HepG2 (cell line): ENCODE results near the gene ZNF783. TPM values are rescaled to one million over a fixed set of nuclear protein-coding genes. Genes with fewer than 3 reads are reported as not detected.
A peak's percentile ranks its signal among the peaks of the same experiment; 100 is the strongest.

ENCODE experiments used
- ELF4 ChIP-seq: sonication (generic); formaldehyde crosslinking; IDR thresholded peaks from 2 replicates; pipeline ENCODE4 v1.5.0; 2020; ENCODE audit warnings: missing genetic modification reagents, mild to moderate bottlenecking, moderate library complexity, borderline replicate concordance
- ETV5 ChIP-seq: IDR thresholded peaks from 2 replicates; pipeline ENCODE4 v1.6.1; 2018; ENCODE audit warnings: missing biosample characterization, missing genetic modification reagents, inconsistent platforms, borderline replicate concordance
- GATAD1 ChIP-seq: IDR thresholded peaks from 2 replicates; pipeline ENCODE4 v1.6.1; 2016; ENCODE audit warnings: missing genetic modification reagents, missing compliant biosample characterization
- KDM6A ChIP-seq: IDR thresholded peaks from 2 replicates; pipeline ENCODE4 v1.6.1; 2016; ENCODE audit warnings: low read depth
- KMT2B ChIP-seq: IDR thresholded peaks from 2 replicates; pipeline ENCODE4 v1.6.1; 2016; ENCODE audit warnings: missing genetic modification reagents, missing compliant biosample characterization
- MTF1 ChIP-seq: sonication (generic); formaldehyde crosslinking; IDR thresholded peaks from 2 replicates; pipeline ENCODE4 v1.5.0; 2020; ENCODE audit warnings: missing genetic modification reagents
- PCBP1 ChIP-seq: fragments of 200-400 bp; formaldehyde crosslinking; IDR thresholded peaks from 2 replicates; pipeline ENCODE4 v1.6.1; 2017; ENCODE audit warnings: mild to moderate bottlenecking, low read depth, low read length, borderline replicate concordance
- U2AF2 ChIP-seq: fragments of 200-400 bp; formaldehyde crosslinking; IDR thresholded peaks from 2 replicates; pipeline ENCODE4 v1.6.1; 2017; ENCODE audit warnings: low read depth, mild to moderate bottlenecking, low read length
- YEATS4 ChIP-seq: sonication (generic); formaldehyde crosslinking; IDR thresholded peaks from 2 replicates; pipeline ENCODE4 v1.4.0; 2020; ENCODE audit warnings: missing genetic modification reagents, borderline replicate concordance
- ZFP82 ChIP-seq: sonication (generic); formaldehyde crosslinking; IDR thresholded peaks from 2 replicates; pipeline ENCODE4 v1.5.1; 2020; ENCODE audit warnings: mild to moderate bottlenecking, missing genetic modification reagents, borderline replicate concordance
- ZFP90 ChIP-seq: sonication (generic); formaldehyde crosslinking; IDR thresholded peaks from 2 replicates; pipeline ENCODE4 v1.8.0; 2022; ENCODE audit warnings: missing genetic modification reagents, mild to moderate bottlenecking, inconsistent platforms, borderline replicate concordance
- ZNF230 ChIP-seq: sonication (generic); formaldehyde crosslinking; IDR thresholded peaks from 2 replicates; pipeline ENCODE4 v1.4.0; 2020; ENCODE audit warnings: mild to moderate bottlenecking, missing genetic modification reagents
- ZNF3 ChIP-seq: IDR thresholded peaks from 2 replicates; pipeline ENCODE4 v1.7.0; 2017; ENCODE audit warnings: inconsistent platforms
- ZNF329 ChIP-seq: sonication (generic); formaldehyde crosslinking; IDR thresholded peaks from 2 replicates; pipeline ENCODE4 v1.9.0; 2021; ENCODE audit warnings: low read depth, mild to moderate bottlenecking, missing genetic modification reagents
- ZNF572 ChIP-seq: sonication (generic); formaldehyde crosslinking; IDR thresholded peaks from 2 replicates; pipeline ENCODE4 v1.5.1; 2020; ENCODE audit warnings: mild to moderate bottlenecking, missing genetic modification reagents
- ZNF614 ChIP-seq: IDR thresholded peaks from 2 replicates; pipeline ENCODE4 v1.6.1; 2018; ENCODE audit warnings: missing biosample characterization, missing genetic modification reagents, inconsistent platforms, borderline replicate concordance
- polyA plus RNA-seq, 8 experiments: library from polyadenylated mRNA; depleted of rRNA in 3 of 8; stranded (reverse) in 7 of 8; unstranded in 1 of 8; fragments of >200 nt; fragmentation: Illumina TruSeq in 4 of 8; extraction: Trizol in 4 of 8; gene quantifications; 2 replicates each; pipeline versions ENCODE4 v1.2.1 to v1.2.3, GENCODE V29; 2011 to 2016; ENCODE audit warnings: low read depth in 4 of 8, missing spikeins in 1 of 8, mixed read lengths in 1 of 8; ENCODE audit not compliant: insufficient read depth in 1 of 8
- total RNA-seq, 5 experiments: library from RNA; depleted of rRNA; stranded (reverse); fragments of >200 nt; fragmentation: Illumina TruSeq; extraction: Trizol; gene quantifications; 2 replicates each; pipeline ENCODE4 v1.2.3, GENCODE V29; 2016; ENCODE audit warnings: low read depth in 1 of 5
- TF ChIP-seq, protein P1 (sequence below): sonication (generic); formaldehyde crosslinking; IDR thresholded peaks from 2 replicates; pipeline ENCODE4 v1.4.0; 2020; ENCODE audit warnings: missing genetic modification reagents, borderline replicate concordance
- TF ChIP-seq, protein P2 (sequence below): IDR thresholded peaks from 2 replicates; pipeline ENCODE4 v1.6.1; 2016; ENCODE audit warnings: missing compliant biosample characterization, missing genetic modification reagents, borderline replicate concordance
- TF ChIP-seq, protein P3 (sequence below): sonication (generic); formaldehyde crosslinking; IDR thresholded peaks from 2 replicates; pipeline ENCODE4 v1.5.0; 2020; ENCODE audit warnings: mild to moderate bottlenecking, missing genetic modification reagents, borderline replicate concordance
- TF ChIP-seq, protein P4 (sequence below): sonication (generic); formaldehyde crosslinking; IDR thresholded peaks from 2 replicates; pipeline ENCODE4 v1.8.1; 2023; ENCODE audit warnings: mild to moderate bottlenecking, moderate library complexity, missing genetic modification reagents
- TF ChIP-seq, protein P5 (sequence below): sonication (generic); formaldehyde crosslinking; IDR thresholded peaks from 2 replicates; pipeline ENCODE4 v1.8.0; 2023; ENCODE audit warnings: mild to moderate bottlenecking, missing genetic modification reagents

ZNF783 gene
- total and polyA plus RNA-seq, 2 of the 13 experiments (the other 11 are each of a cell fraction or from before 2014, with no cell fraction given) = 4.1 to 5.2 TPM

DNA sequence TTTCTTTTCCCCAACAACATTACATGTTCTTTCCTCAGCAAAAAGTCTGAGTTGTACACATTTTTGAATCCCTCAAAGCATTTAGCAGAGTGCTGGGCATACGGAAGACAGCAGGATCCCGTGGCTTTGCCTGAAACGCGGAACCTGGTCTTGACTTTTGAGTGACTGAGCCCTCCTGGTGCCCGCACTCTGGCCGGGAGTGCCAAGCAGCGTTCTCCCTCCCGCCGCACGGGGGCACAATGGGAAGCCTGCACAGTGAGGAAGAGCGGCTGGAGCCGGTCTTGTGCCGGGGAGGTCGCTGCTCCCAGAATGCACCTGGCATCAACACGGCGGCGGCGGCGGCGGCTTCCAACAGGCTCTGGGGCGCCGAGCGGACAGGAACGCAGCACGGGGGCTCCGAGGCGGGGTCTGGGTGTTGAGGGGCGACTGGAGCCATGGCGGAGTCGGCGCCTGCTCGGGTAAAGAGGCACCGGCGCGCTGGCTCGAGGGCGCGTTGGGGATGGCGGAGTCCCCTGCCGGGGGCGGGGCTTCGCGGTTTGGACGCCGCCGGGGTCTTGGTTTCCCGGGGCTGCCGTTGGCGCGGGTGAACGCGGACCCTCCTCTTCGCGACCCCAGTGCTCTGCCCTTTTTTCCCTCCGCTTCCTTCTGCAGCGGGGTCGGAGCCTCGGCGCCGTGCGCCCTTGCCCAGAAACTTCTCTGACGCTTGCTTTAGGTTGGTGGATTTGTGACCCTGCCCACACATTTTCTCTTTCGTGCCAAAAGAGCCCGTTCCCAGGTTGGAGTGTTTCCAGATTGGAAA lies 22.5 kb upstream of the ZNF783 start, which contains the start of gene ZNF212 (continued):
- TF ChIP-seq, protein P1, sequence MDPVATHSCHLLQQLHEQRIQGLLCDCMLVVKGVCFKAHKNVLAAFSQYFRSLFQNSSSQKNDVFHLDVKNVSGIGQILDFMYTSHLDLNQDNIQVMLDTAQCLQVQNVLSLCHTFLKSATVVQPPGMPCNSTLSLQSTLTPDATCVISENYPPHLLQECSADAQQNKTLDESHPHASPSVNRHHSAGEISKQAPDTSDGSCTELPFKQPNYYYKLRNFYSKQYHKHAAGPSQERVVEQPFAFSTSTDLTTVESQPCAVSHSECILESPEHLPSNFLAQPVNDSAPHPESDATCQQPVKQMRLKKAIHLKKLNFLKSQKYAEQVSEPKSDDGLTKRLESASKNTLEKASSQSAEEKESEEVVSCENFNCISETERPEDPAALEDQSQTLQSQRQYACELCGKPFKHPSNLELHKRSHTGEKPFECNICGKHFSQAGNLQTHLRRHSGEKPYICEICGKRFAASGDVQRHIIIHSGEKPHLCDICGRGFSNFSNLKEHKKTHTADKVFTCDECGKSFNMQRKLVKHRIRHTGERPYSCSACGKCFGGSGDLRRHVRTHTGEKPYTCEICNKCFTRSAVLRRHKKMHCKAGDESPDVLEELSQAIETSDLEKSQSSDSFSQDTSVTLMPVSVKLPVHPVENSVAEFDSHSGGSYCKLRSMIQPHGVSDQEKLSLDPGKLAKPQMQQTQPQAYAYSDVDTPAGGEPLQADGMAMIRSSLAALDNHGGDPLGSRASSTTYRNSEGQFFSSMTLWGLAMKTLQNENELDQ (CRISPR knock-in tag) = no peak
- TF ChIP-seq ZNF572 (no peak), ZFP90 (CRISPR knock-in tag) (peak; percentile 33; the same call in 1 of the 2 replicates), ZNF3 (CRISPR knock-in tag) (no peak), KMT2B (CRISPR knock-in tag) (peak; percentile 100), YEATS4 (peak; percentile 73), MTF1 (CRISPR knock-in tag) (no peak), ELF4 (CRISPR knock-in tag) (peak; percentile 27; the same call in 1 of the 2 replicates), ZNF329 (CRISPR knock-in tag) (no peak), U2AF2 (no peak), ZNF230 (CRISPR knock-in tag) (0 out of 2 replicates have a peak, but pooled peaks have one; percentile 40), KDM6A (CRISPR knock-in tag) (no peak), GATAD1 (CRISPR knock-in tag) (peak; percentile 99), ETV5 (CRISPR knock-in tag) (peak; percentile 53), PCBP1 (no peak), ZNF614 (CRISPR knock-in tag) (peak; percentile 76; the same call in 1 of the 2 replicates), ZFP82 (peak; percentile 81; the same call in 1 of the 2 replicates)
- TF ChIP-seq, protein P2, sequence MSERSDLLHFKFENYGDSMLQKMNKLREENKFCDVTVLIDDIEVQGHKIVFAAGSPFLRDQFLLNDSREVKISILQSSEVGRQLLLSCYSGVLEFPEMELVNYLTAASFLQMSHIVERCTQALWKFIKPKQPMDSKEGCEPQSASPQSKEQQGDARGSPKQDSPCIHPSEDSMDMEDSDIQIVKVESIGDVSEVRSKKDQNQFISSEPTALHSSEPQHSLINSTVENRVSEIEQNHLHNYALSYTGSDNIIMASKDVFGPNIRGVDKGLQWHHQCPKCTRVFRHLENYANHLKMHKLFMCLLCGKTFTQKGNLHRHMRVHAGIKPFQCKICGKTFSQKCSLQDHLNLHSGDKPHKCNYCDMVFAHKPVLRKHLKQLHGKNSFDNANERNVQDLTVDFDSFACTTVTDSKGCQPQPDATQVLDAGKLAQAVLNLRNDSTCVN (CRISPR knock-in tag) = 0 out of 2 replicates have a peak, but pooled peaks have one; percentile 22
- TF ChIP-seq, protein P3, sequence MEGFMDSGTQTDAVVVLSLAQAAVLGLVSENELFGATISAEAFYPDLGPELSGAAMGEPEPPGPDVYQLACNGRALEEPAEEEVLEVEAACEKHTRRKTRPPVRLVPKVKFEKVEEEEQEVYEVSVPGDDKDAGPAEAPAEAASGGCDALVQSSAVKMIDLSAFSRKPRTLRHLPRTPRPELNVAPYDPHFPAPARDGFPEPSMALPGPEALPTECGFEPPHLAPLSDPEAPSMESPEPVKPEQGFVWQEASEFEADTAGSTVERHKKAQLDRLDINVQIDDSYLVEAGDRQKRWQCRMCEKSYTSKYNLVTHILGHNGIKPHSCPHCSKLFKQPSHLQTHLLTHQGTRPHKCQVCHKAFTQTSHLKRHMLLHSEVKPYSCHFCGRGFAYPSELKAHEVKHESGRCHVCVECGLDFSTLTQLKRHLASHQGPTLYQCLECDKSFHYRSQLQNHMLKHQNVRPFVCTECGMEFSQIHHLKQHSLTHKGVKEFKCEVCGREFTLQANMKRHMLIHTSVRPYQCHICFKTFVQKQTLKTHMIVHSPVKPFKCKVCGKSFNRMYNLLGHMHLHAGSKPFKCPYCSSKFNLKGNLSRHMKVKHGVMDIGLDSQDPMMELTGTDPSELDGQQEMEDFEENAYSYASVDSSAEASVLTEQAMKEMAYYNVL = peak; percentile 66; the same call in 1 of the 2 replicates
- TF ChIP-seq, protein P4, sequence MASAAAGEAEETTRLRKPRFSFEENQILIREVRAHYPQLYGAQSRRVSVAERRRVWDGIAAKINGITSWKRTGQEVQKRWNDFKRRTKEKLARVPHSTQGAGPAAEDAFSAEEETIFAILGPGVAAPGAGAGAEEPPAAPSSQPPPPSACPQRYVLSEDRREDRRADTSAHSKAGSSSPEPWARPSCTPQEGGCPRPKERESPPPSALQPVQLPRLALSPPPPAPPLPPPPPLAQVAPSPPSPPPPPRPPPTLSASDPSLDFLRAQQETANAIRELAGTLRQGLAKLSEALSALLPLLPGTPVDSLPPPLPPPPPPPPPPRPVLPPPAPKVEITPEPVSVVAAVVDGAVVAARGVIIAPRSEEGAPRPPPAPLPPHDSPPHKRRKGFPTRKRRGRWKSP (CRISPR knock-in tag) = peak; percentile 86
- TF ChIP-seq, protein P5, sequence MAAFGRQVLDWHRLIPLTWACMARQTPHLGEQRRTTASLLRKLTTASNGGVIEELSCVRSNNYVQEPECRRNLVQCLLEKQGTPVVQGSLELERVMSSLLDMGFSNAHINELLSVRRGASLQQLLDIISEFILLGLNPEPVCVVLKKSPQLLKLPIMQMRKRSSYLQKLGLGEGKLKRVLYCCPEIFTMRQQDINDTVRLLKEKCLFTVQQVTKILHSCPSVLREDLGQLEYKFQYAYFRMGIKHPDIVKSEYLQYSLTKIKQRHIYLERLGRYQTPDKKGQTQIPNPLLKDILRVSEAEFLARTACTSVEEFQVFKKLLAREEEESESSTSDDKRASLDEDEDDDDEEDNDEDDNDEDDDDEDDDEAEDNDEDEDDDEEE = peak; percentile 84
